K562 (cell line): Measurements from ENCODE around the gene CRHR1. TPM values are rescaled to one million over a fixed set of nuclear protein-coding genes. Genes with fewer than 3 reads are reported as not detected.

Experiments
- polyA plus RNA-seq, 8 experiments: library from polyadenylated mRNA; depleted of rRNA in 4 of 8; stranded (reverse) in 5 of 8; unstranded in 3 of 8; fragments of >200 nt; fragmentation: Nextera tagmentation in 2 of 8; fragmentation: Illumina TruSeq in 1 of 8; extraction: Ambion mirVana in 2 of 8; extraction: Trizol in 1 of 8; gene quantifications; 2 replicates each; pipeline versions ENCODE4 v1.2.1 to v1.2.3, GENCODE V29; 2011 to 2014; ENCODE audit warnings: inconsistent platforms in 1 of 8, missing spikeins in 1 of 8
- total RNA-seq, 7 experiments: library from RNA; depleted of rRNA in 6 of 7; stranded (reverse); fragments of >200 nt in 6 of 7; fragmentation: Illumina TruSeq in 2 of 7; extraction: Trizol in 2 of 7; gene quantifications; 2 replicates each; pipeline versions ENCODE4 v1.2.1 to v1.2.3, GENCODE V29; 2011 to 2021; ENCODE audit warnings: low replicate concordance in 1 of 7
- TF ChIP-seq, protein P1 (sequence below), 2 experiments: fragments of 450-650 bp; IDR thresholded peaks; 2 replicates each; pipeline ENCODE4 v1.6.1; 2016; ENCODE audit warnings: mild to moderate bottlenecking in 2 of 2, borderline replicate concordance in 1 of 2, low read depth in 1 of 2, moderate library complexity in 1 of 2
- TF ChIP-seq, protein P2 (sequence below): fragments of 450-650 bp; IDR thresholded peaks from 2 replicates; pipeline ENCODE4 v1.6.1; 2016; ENCODE audit warnings: mild to moderate bottlenecking, moderate library complexity

CRHR1 gene
- total and polyA plus RNA-seq, 9 of the 15 experiments (the other 6 are each of a cell fraction or from before 2014, with no cell fraction given), result 0.05 TPM; not detected in 8

DNA sequence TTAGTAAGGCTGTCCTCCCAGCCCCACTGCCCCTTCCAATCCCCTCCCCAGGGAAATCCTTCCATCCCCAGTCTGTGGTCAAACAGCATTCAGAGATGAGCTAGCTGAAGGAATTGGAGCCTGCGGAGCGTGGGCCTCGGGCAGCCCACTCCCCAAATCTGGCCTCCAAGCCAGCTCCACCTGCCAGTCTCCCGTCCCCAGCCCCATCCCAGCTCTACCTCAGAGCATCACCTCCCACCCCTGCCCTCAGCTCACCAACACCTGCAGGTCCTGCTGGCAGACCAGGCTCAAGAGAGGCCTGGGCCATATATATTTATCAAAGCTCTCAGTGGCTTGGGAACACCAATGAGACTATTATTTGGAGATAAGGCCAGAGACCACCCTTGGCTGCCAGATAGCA lies 55.3 kb downstream of the CRHR1 start (continued):
- TF ChIP-seq, protein P1, sequence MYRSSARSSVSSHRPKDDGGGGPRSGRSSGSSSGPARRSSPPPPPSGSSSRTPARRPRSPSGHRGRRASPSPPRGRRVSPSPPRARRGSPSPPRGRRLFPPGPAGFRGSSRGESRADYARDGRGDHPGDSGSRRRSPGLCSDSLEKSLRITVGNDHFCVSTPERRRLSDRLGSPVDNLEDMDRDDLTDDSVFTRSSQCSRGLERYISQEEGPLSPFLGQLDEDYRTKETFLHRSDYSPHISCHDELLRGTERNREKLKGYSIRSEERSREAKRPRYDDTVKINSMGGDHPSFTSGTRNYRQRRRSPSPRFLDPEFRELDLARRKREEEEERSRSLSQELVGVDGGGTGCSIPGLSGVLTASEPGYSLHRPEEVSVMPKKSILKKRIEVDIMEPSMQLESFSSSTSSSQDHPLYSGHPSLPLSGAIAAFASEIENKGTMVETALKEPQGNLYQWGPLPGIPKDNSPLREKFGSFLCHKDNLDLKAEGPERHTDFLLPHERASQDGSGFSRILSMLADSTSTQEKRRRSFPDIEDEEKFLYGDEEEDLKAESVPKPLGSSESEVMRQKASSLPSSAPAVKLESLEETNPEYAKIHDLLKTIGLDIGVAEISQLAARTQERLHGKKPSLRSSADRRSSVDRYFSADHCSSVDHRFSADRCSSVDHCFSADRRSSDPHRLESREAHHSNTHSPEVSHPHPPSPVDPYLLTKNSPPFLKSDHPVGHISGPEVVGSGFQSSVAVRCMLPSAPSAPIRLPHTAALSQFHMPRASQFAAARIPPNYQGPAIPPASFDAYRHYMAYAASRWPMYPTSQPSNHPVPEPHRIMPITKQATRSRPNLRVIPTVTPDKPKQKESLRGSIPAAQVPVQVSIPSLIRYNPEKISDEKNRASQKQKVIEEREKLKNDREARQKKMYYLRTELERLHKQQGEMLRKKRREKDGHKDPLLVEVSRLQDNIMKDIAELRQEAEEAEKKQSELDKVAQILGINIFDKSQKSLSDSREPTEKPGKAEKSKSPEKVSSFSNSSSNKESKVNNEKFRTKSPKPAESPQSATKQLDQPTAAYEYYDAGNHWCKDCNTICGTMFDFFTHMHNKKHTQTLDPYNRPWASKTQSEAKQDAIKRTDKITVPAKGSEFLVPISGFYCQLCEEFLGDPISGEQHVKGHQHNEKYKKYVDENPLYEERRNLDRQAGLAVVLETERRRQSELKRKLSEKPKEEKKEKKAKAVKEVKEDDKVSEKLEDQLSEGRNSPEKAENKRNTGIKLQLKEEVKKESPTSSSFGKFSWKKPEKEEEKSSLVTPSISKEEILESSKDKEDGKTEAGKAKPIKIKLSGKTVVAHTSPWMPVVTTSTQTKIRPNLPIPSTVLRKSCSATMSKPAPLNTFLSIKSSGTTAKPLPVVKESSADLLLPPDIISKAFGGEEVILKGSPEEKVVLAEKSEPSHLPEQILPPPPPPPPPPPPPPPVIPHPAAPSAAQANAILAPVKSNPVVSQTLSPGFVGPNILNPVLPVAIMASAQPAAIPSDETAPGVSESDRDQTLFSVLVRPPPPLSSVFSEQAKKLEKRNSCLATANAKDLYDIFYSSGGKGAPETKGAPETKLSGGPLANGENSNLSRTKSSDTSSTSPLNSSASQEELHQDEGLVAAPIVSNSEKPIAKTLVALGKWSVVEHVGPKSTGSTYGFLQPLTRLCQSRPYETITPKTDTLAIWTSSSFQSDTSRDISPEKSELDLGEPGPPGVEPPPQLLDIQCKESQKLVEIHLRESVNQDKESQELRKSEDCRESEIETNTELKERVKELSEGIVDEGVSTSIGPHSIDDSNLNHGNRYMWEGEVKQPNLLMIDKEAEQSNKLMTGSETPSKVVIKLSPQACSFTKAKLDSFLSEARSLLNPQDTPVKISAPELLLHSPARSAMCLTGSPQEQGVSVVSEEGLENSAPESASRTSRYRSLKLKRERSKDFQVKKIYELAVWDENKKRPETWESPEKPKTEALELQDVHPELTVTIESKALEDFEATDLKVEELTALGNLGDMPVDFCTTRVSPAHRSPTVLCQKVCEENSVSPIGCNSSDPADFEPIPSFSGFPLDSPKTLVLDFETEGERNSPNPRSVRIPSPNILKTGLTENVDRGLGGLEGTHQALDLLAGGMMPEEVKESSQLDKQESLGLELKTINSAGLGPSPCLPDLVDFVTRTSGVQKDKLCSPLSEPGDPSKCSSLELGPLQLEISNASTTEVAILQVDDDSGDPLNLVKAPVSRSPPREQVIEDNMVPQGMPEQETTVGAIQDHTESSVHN (IDR thresholded peaks at IDR 0.05; ENCODE audit: borderline replicate concordance in 1 of 2, low read depth in 1 of 2), result no peak
- TF ChIP-seq, protein P2, sequence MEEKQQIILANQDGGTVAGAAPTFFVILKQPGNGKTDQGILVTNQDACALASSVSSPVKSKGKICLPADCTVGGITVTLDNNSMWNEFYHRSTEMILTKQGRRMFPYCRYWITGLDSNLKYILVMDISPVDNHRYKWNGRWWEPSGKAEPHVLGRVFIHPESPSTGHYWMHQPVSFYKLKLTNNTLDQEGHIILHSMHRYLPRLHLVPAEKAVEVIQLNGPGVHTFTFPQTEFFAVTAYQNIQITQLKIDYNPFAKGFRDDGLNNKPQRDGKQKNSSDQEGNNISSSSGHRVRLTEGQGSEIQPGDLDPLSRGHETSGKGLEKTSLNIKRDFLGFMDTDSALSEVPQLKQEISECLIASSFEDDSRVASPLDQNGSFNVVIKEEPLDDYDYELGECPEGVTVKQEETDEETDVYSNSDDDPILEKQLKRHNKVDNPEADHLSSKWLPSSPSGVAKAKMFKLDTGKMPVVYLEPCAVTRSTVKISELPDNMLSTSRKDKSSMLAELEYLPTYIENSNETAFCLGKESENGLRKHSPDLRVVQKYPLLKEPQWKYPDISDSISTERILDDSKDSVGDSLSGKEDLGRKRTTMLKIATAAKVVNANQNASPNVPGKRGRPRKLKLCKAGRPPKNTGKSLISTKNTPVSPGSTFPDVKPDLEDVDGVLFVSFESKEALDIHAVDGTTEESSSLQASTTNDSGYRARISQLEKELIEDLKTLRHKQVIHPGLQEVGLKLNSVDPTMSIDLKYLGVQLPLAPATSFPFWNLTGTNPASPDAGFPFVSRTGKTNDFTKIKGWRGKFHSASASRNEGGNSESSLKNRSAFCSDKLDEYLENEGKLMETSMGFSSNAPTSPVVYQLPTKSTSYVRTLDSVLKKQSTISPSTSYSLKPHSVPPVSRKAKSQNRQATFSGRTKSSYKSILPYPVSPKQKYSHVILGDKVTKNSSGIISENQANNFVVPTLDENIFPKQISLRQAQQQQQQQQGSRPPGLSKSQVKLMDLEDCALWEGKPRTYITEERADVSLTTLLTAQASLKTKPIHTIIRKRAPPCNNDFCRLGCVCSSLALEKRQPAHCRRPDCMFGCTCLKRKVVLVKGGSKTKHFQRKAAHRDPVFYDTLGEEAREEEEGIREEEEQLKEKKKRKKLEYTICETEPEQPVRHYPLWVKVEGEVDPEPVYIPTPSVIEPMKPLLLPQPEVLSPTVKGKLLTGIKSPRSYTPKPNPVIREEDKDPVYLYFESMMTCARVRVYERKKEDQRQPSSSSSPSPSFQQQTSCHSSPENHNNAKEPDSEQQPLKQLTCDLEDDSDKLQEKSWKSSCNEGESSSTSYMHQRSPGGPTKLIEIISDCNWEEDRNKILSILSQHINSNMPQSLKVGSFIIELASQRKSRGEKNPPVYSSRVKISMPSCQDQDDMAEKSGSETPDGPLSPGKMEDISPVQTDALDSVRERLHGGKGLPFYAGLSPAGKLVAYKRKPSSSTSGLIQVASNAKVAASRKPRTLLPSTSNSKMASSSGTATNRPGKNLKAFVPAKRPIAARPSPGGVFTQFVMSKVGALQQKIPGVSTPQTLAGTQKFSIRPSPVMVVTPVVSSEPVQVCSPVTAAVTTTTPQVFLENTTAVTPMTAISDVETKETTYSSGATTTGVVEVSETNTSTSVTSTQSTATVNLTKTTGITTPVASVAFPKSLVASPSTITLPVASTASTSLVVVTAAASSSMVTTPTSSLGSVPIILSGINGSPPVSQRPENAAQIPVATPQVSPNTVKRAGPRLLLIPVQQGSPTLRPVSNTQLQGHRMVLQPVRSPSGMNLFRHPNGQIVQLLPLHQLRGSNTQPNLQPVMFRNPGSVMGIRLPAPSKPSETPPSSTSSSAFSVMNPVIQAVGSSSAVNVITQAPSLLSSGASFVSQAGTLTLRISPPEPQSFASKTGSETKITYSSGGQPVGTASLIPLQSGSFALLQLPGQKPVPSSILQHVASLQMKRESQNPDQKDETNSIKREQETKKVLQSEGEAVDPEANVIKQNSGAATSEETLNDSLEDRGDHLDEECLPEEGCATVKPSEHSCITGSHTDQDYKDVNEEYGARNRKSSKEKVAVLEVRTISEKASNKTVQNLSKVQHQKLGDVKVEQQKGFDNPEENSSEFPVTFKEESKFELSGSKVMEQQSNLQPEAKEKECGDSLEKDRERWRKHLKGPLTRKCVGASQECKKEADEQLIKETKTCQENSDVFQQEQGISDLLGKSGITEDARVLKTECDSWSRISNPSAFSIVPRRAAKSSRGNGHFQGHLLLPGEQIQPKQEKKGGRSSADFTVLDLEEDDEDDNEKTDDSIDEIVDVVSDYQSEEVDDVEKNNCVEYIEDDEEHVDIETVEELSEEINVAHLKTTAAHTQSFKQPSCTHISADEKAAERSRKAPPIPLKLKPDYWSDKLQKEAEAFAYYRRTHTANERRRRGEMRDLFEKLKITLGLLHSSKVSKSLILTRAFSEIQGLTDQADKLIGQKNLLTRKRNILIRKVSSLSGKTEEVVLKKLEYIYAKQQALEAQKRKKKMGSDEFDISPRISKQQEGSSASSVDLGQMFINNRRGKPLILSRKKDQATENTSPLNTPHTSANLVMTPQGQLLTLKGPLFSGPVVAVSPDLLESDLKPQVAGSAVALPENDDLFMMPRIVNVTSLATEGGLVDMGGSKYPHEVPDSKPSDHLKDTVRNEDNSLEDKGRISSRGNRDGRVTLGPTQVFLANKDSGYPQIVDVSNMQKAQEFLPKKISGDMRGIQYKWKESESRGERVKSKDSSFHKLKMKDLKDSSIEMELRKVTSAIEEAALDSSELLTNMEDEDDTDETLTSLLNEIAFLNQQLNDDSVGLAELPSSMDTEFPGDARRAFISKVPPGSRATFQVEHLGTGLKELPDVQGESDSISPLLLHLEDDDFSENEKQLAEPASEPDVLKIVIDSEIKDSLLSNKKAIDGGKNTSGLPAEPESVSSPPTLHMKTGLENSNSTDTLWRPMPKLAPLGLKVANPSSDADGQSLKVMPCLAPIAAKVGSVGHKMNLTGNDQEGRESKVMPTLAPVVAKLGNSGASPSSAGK, result no peak
